Astrocyte of the spinal cord (primary cell): ENCODE results near the gene GJB6.

ENCODE experiments used
- DNase-seq: peaks from one replicate; pipeline ENCODE4 v3.0.0; 2011; ENCODE audit warnings: low read depth, low spot score
- H3K4me3 ChIP-seq: 2 replicates; pipeline ENCODE4 v1.5.1; 2011; ENCODE audit warnings: low read depth, mild to moderate bottlenecking, low read length, moderate library complexity
- CTCF ChIP-seq: IDR thresholded peaks from 2 replicates; pipeline ENCODE4 v1.5.1; 2012; ENCODE audit warnings: low read depth, mild to moderate bottlenecking, low read length, inconsistent platforms
- in situ Hi-C: cut with HindIII; loops from 2 replicates; pipeline ENCODE4 v1.10.0; 2017; ENCODE audit warnings: low sequenced_read_pairs

GJB6 gene

GRCh38 chr13:20206698-20207235, 25.4 kb downstream of the GJB6 start:
- no peak for DNase-seq
- in situ Hi-C loops: no loop called here
- H3K4me3 ChIP-seq: no peak overlapping the region
- no peak for TF ChIP-seq CTCF

GRCh38 chr13:20206065-20206697, 25.9 kb downstream of the GJB6 start:
- in situ Hi-C loops: no loop called here
- no peak for TF ChIP-seq CTCF

GRCh38 chr13:20198781-20199180, 33.3 kb downstream of the GJB6 start:
- DNase-seq: no peak
- in situ Hi-C loops: loop anchor here (25.0 kb wide), 1 partner anchor 289 kb away; no protein-coding TSS in a partner anchor
- no peak for TF ChIP-seq CTCF
- no peak overlapping the region for H3K4me3 ChIP-seq

More at GRCh38 chr13:20206065-20206697, 25.9 kb downstream of the GJB6 start:
- no peak for DNase-seq
- no peak overlapping the region for H3K4me3 ChIP-seq

- peak; percentile 79 for DNase-seq
- no peak overlapping the region for H3K4me3 ChIP-seq
- in situ Hi-C loops: loop anchor here (25.0 kb wide), 1 partner anchor 290 kb away; no protein-coding TSS in a partner anchor
- TF ChIP-seq CTCF: peak; percentile 78
Measured at GRCh38 chr13:20197361-20197834, 34.7 kb downstream of the GJB6 start.

GRCh38 chr13:20195801-20196200, 36.3 kb downstream of the GJB6 start:
- in situ Hi-C loops: loop anchor here (25.0 kb wide), 1 partner anchor 292 kb away; no protein-coding TSS in a partner anchor
- no peak overlapping the region for H3K4me3 ChIP-seq
- DNase-seq: no peak
- TF ChIP-seq CTCF: no peak

DNA sequence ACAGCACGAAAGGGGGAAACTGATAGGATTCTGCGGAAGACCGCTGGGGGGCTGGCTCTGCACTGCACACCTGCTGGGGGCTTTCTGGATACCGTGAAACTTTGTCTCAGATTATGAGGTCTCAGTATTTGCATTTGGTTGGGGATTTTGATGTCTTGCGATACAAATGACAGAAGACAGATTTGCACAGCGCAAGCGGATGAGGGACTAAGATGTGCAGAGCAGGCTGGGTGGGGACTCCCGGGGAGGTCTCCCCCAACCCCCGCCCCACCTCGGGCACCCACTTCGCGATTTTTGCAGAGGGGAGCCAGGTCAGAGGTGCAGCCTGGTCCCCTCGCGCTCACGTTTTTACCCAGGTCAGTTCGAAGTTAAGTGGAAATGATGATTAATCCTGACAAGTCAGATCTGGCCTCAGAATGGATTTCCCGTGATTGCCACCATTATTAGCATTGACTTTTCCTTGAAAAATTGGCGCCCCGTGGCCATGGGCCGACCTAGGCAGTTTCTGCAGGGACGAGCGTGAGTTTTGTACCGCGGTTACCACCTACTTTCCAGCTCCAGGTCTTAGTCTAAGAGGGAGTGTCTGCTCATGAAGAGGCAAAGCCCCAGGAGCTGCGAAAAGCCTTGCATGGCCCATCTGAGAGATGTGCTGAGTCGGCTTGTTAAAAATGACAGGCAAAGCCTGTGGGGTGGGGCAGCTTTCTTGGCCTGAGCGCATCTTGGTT, 38.0 kb downstream of the GJB6 start:
- in situ Hi-C loops: loop anchor here (25.0 kb wide), 1 partner anchor 293 kb away; no protein-coding TSS in a partner anchor
- no peak overlapping the region for H3K4me3 ChIP-seq
- DNase-seq: no peak
- TF ChIP-seq CTCF: no peak
